HepG2 (cell line): ENCODE measurements around the gene C20orf202. TPM values are rescaled to one million over a fixed set of nuclear protein-coding genes. Genes with fewer than 3 reads are reported as not detected.

ENCODE experiments used
- BORCS8-MEF2B ChIP-seq: sonication (generic); formaldehyde crosslinking; IDR thresholded peaks from 2 replicates; pipeline ENCODE4 v1.8.0; 2022; ENCODE audit warnings: mild to moderate bottlenecking, missing genetic modification reagents
- CCDC6 ChIP-seq: sonication (generic); formaldehyde crosslinking; IDR thresholded peaks from 2 replicates; pipeline ENCODE4 v1.8.1; 2022; ENCODE audit warnings: mild to moderate bottlenecking, missing genetic modification reagents, moderate library complexity
- CHD4 ChIP-seq: fragments of 200-600 bp; sonication (generic); IDR thresholded peaks from 2 replicates; pipeline ENCODE4 v1.7.0; 2017; ENCODE audit warnings: mild to moderate bottlenecking, low read length, borderline replicate concordance
- ETV5 ChIP-seq: IDR thresholded peaks from 2 replicates; pipeline ENCODE4 v1.6.1; 2018; ENCODE audit warnings: missing biosample characterization, missing genetic modification reagents, inconsistent platforms, borderline replicate concordance
- GTF2F1 ChIP-seq: fragments of 150-350 bp; IDR thresholded peaks from 2 replicates; pipeline ENCODE4 v1.6.1; 2014; ENCODE audit warnings: low read length
- KLF11 ChIP-seq: IDR thresholded peaks from 2 replicates; pipeline ENCODE4 v1.6.1; 2016; ENCODE audit warnings: missing compliant biosample characterization
- LCORL ChIP-seq, 2 experiments: fragments of 450-650 bp in 1 of 2; sonication (generic) in 1 of 2; formaldehyde crosslinking in 1 of 2; IDR thresholded peaks; 2 replicates each; pipeline versions ENCODE4 v1.5.0 to v1.6.1; 2017 to 2020; ENCODE audit warnings: antibody characterized with exemption in 1 of 2, missing genetic modification reagents in 1 of 2
- MIXL1 ChIP-seq: IDR thresholded peaks from 2 replicates; pipeline ENCODE4 v1.6.1; 2016
- MXD4 ChIP-seq: IDR thresholded peaks from 2 replicates; pipeline ENCODE4 v1.6.1; 2016; ENCODE audit warnings: mild to moderate bottlenecking, missing biosample characterization, missing genetic modification reagents
- ONECUT2 ChIP-seq: sonication (generic); formaldehyde crosslinking; IDR thresholded peaks from 2 replicates; pipeline ENCODE4 v1.4.0; 2020; ENCODE audit warnings: missing genetic modification reagents
- PHB2 ChIP-seq: fragments of 450-650 bp; IDR thresholded peaks from 2 replicates; pipeline ENCODE4 v1.6.1; 2018; ENCODE audit not compliant: partially characterized antibody
- POLR2AphosphoS2 ChIP-seq: IDR thresholded peaks from 2 replicates; pipeline ENCODE4 v1.6.1; 2011; ENCODE audit warnings: low read depth, low read length, improper control_type of control experiment
- RAD21 ChIP-seq: fragments of 450-650 bp; formaldehyde crosslinking; IDR thresholded peaks from 2 replicates; pipeline ENCODE4 v1.5.0; 2020; ENCODE audit warnings: mild to moderate bottlenecking
- RELA ChIP-seq: sonication (generic); formaldehyde crosslinking; IDR thresholded peaks from 2 replicates; pipeline ENCODE4 v1.4.0; 2020; ENCODE audit warnings: missing genetic modification reagents
- SAP130 ChIP-seq: IDR thresholded peaks from 2 replicates; pipeline ENCODE4 v1.6.1; 2016; ENCODE audit warnings: low read depth
- SMYD3 ChIP-seq: sonication (generic); formaldehyde crosslinking; IDR thresholded peaks from 2 replicates; pipeline ENCODE4 v1.8.1; 2023; ENCODE audit warnings: mild to moderate bottlenecking, missing genetic modification reagents
- SP1 ChIP-seq, 2 experiments: fragments of 450-650 bp in 1 of 2; sonication (generic) in 1 of 2; formaldehyde crosslinking in 1 of 2; IDR thresholded peaks; 2 replicates each; pipeline versions ENCODE4 v1.4.0 to v1.6.1; 2016 to 2020; ENCODE audit warnings: missing genetic modification reagents in 1 of 2
- ZFP37 ChIP-seq: sonication (generic); formaldehyde crosslinking; IDR thresholded peaks from 2 replicates; pipeline ENCODE4 v1.4.0; 2020; ENCODE audit warnings: missing genetic modification reagents, borderline replicate concordance
- ZKSCAN1 ChIP-seq: fragments of 150-350 bp; IDR thresholded peaks from 2 replicates; pipeline ENCODE4 v1.6.1; 2014; ENCODE audit warnings: low read length
- ZMYM3 ChIP-seq: sonication (generic); formaldehyde crosslinking; IDR thresholded peaks from 2 replicates; pipeline ENCODE4 v1.5.1; 2020; ENCODE audit warnings: mild to moderate bottlenecking, missing genetic modification reagents
- ZNF136 ChIP-seq: sonication (generic); formaldehyde crosslinking; IDR thresholded peaks from 2 replicates; pipeline ENCODE4 v1.8.1; 2022; ENCODE audit warnings: low read depth, mild to moderate bottlenecking, moderate library complexity, missing genetic modification reagents
- ZNF44 ChIP-seq: sonication (generic); formaldehyde crosslinking; IDR thresholded peaks from 2 replicates; pipeline ENCODE4 v1.5.1; 2020; ENCODE audit warnings: mild to moderate bottlenecking, missing genetic modification reagents
- ZNF501 ChIP-seq: sonication (generic); formaldehyde crosslinking; IDR thresholded peaks from 2 replicates; pipeline ENCODE4 v1.5.1; 2020; ENCODE audit warnings: mild to moderate bottlenecking, moderate library complexity, missing genetic modification reagents
- ZNF547 ChIP-seq: sonication (generic); formaldehyde crosslinking; IDR thresholded peaks from 2 replicates; pipeline ENCODE4 v1.5.1; 2020; ENCODE audit warnings: mild to moderate bottlenecking, missing genetic modification reagents
- ZNF557 ChIP-seq: sonication (generic); formaldehyde crosslinking; IDR thresholded peaks from 2 replicates; pipeline ENCODE4 v1.4.0; 2020; ENCODE audit warnings: missing genetic modification reagents
- ZNF703 ChIP-seq: sonication (generic); formaldehyde crosslinking; IDR thresholded peaks from 2 replicates; pipeline ENCODE4 v1.5.1; 2020; ENCODE audit warnings: missing genetic modification reagents, mild to moderate bottlenecking, moderate library complexity, borderline replicate concordance
- ZNF784 ChIP-seq: sonication (generic); formaldehyde crosslinking; IDR thresholded peaks from 2 replicates; pipeline ENCODE4 v1.5.1; 2020; ENCODE audit warnings: missing genetic modification reagents, mild to moderate bottlenecking, borderline replicate concordance
- ZNF883 ChIP-seq: sonication (generic); formaldehyde crosslinking; IDR thresholded peaks from 2 replicates; pipeline ENCODE4 v1.5.1; 2020; ENCODE audit warnings: mild to moderate bottlenecking, missing genetic modification reagents; ENCODE audit errors: not compliant biosample characterization
- polyA plus RNA-seq, 8 experiments: library from polyadenylated mRNA; depleted of rRNA in 3 of 8; stranded (reverse) in 7 of 8; unstranded in 1 of 8; fragments of >200 nt; fragmentation: Illumina TruSeq in 4 of 8; extraction: Trizol in 4 of 8; gene quantifications; 2 replicates each; pipeline versions ENCODE4 v1.2.1 to v1.2.3, GENCODE V29; 2011 to 2016; ENCODE audit warnings: low read depth in 4 of 8, missing spikeins in 1 of 8, mixed read lengths in 1 of 8; ENCODE audit not compliant: insufficient read depth in 1 of 8
- total RNA-seq, 5 experiments: library from RNA; depleted of rRNA; stranded (reverse); fragments of >200 nt; fragmentation: Illumina TruSeq; extraction: Trizol; gene quantifications; 2 replicates each; pipeline ENCODE4 v1.2.3, GENCODE V29; 2016; ENCODE audit warnings: low read depth in 1 of 5
- TF ChIP-seq, protein P1 (sequence below): sonication (generic); formaldehyde crosslinking; IDR thresholded peaks from 2 replicates; pipeline ENCODE4 v1.4.0; 2020; ENCODE audit warnings: missing genetic modification reagents

C20orf202 gene
- total and polyA plus RNA-seq, 2 of the 13 experiments (the other 11 are each of a cell fraction or from before 2014, with no cell fraction given), result 0.20 to 1.2 TPM

DNA sequence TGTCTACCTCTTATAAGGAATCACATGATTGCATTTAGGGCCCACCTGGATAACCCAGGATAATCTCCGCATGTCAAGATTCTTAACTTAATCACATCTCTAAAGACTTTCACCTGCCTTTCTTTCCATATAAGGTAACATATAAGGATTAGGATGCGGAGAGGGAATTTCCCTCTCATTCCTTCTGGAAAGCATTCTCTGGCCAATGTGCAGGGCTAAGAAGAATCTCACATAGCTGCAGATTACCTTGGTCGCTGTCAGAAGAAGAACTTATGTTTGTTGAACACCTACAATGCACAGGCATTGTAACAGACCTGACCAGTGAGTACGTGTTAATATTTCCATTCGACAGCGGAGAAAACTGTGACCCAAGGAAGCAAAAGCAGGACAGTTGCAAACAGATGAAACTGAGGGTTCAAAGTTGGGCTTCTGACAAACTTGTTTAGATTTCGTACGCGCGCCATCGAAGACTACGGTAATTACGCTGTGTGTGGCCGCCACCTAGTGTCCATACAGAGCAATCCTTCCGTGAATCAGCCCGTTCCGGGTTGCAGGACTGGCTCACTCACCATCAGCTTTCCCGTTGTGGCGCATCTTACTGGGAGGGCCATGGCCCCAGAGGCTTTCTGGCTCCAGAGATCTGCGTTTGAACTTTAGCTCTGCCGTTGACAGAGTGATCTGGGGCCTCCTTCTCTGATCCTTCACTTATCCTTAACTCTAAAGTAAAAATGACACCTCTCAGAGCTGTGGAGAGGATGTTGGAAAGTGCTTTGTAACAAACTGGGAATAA is 9.5 kb downstream of the C20orf202 start (continued):
- TF ChIP-seq, protein P1, sequence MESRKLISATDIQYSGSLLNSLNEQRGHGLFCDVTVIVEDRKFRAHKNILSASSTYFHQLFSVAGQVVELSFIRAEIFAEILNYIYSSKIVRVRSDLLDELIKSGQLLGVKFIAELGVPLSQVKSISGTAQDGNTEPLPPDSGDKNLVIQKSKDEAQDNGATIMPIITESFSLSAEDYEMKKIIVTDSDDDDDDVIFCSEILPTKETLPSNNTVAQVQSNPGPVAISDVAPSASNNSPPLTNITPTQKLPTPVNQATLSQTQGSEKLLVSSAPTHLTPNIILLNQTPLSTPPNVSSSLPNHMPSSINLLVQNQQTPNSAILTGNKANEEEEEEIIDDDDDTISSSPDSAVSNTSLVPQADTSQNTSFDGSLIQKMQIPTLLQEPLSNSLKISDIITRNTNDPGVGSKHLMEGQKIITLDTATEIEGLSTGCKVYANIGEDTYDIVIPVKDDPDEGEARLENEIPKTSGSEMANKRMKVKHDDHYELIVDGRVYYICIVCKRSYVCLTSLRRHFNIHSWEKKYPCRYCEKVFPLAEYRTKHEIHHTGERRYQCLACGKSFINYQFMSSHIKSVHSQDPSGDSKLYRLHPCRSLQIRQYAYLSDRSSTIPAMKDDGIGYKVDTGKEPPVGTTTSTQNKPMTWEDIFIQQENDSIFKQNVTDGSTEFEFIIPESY (CRISPR knock-in tag), result peak; percentile 23; the same call in 1 of the 2 replicates
- TF ChIP-seq ONECUT2 (no peak), ZFP37 (CRISPR knock-in tag) (no peak), KLF11 (CRISPR knock-in tag) (no peak), ZNF136 (CRISPR knock-in tag) (0 out of 2 replicates have a peak, but pooled peaks have one; percentile 70), LCORL (IDR thresholded peaks at IDR 0.05) (no peak), LCORL (CRISPR knock-in tag; IDR thresholded peaks at IDR 0.05) (peak; percentile 81), RAD21 (CRISPR knock-in tag) (peak; percentile 96), PHB2 (no peak), ETV5 (CRISPR knock-in tag) (peak; percentile 43; the same call in 1 of the 2 replicates), ZNF557 (CRISPR knock-in tag) (peak; percentile 63; the same call in 1 of the 2 replicates), MXD4 (CRISPR knock-in tag) (peak; percentile 70; the same call in 1 of the 2 replicates), ZNF501 (peak; percentile 75), CCDC6 (no peak), ZNF883 (CRISPR knock-in tag) (peak; percentile 23), RELA (0 out of 2 replicates have a peak, but pooled peaks have one; percentile 67), ZNF44 (CRISPR knock-in tag) (peak; percentile 84), ZNF784 (CRISPR knock-in tag) (peak; percentile 88; the same call in 1 of the 2 replicates), SAP130 (CRISPR knock-in tag) (peak; percentile 45), MIXL1 (CRISPR knock-in tag) (peak; percentile 95), ZKSCAN1 (peak; percentile 32; the same call in 1 of the 2 replicates), ZNF547 (CRISPR knock-in tag) (no peak), BORCS8-MEF2B (CRISPR knock-in tag) (peak; percentile 87), SMYD3 (peak; percentile 58; the same call in 1 of the 2 replicates), CHD4 (no peak), POLR2AphosphoS2 (no peak), SP1 (IDR thresholded peaks at IDR 0.05) (no peak), SP1 (CRISPR knock-in tag; IDR thresholded peaks at IDR 0.05) (0 out of 2 replicates have a peak, but pooled peaks have one; percentile 51), GTF2F1 (peak; percentile 67; the same call in 1 of the 2 replicates), ZNF703 (CRISPR knock-in tag) (no peak), ZMYM3 (CRISPR knock-in tag) (peak; percentile 45; the same call in 1 of the 2 replicates)
